AG09319 (cell line): ENCODE measurements around the gene VWA1.
"Not testable (repeated sequence)": the region's sequence is repeated elsewhere in the genome, so short reads cannot be mapped to it uniquely, and the experiment has no call there.

ENCODE experiments used
- DNase-seq: peaks from one replicate; pipeline ENCODE4 v3.0.0-alpha.2; 2010; ENCODE audit warnings: low read depth; ENCODE audit errors: extremely low read depth
- CTCF ChIP-seq: IDR thresholded peaks from 2 replicates; pipeline ENCODE4 v1.5.1; 2011; ENCODE audit warnings: low read depth, mild to moderate bottlenecking, inconsistent platforms, low read length, moderate library complexity

VWA1 gene

GRCh38 chr1:1427106-1427819 is 8.2 kb upstream of the VWA1 start:
- DNase-seq, result no peak
- TF ChIP-seq CTCF, result no peak

GRCh38 chr1:1427820-1428148 is 7.7 kb upstream of the VWA1 start:
- no peak for DNase-seq
- no peak for TF ChIP-seq CTCF

GRCh38 chr1:1428174-1428573 is 7.3 kb upstream of the VWA1 start:
- TF ChIP-seq CTCF, result no peak
- no peak for DNase-seq

GRCh38 chr1:1428967-1429366 is 6.5 kb upstream of the VWA1 start:
- not testable (repeated sequence) for DNase-seq

GRCh38 chr1:1429671-1430073 is 5.8 kb upstream of the VWA1 start:
- DNase-seq, result no peak
- no peak for TF ChIP-seq CTCF

GRCh38 chr1:1430114-1430982 is 5.1 kb upstream of the VWA1 start:
- peak; percentile 15 for TF ChIP-seq CTCF
- peak; percentile 18 for DNase-seq

GRCh38 chr1:1430992-1431844 is 4.3 kb upstream of the VWA1 start:
- no peak for TF ChIP-seq CTCF
- no peak for DNase-seq
